ENCODE data around the gene PROM1. TPM values are rescaled to one million over a fixed set of nuclear protein-coding genes. Genes with fewer than 3 reads are reported as not detected.
A peak's percentile ranks its signal among the peaks of the same experiment; 100 is the strongest.

The PROM1 gene
- total and polyA plus RNA-seq, 2 experiments from 2014 or later, result 36.6 to 66.6 TPM

DNA sequence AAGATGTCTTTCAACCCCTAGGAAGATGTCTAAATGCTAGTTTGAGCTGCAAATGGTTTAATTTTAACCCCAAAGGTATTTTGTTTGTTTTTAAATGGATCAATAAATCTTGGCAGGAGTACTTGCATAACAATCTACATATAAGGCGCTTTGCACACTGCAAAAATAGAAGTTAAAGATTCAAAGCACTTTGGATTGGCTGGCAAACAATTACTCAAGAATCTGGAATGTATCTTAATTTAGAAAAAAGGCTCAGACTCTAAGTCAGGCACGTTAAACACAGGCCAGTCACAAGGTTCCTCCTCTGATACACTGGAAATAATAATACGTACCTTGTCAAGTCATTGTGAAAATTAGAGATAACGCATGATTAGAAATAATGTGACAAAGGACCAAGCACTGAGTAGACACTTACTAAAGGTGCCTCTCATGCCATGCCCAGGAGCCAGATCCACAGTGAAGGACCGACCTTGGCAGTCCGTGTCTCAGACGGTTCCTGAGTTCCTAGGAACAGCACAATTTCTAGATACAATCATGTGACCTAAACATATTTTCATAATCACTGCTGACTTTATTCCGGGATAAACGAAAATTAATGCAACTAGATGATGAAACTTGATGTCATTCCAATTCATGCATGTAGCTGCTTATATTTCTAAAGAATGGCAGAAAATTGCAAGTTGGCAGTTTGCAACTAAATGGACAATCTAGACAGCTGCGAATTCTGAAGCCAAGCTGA lies 49.6 kb downstream of the PROM1 start (continued):
- TF ChIP-seq, protein P1, sequence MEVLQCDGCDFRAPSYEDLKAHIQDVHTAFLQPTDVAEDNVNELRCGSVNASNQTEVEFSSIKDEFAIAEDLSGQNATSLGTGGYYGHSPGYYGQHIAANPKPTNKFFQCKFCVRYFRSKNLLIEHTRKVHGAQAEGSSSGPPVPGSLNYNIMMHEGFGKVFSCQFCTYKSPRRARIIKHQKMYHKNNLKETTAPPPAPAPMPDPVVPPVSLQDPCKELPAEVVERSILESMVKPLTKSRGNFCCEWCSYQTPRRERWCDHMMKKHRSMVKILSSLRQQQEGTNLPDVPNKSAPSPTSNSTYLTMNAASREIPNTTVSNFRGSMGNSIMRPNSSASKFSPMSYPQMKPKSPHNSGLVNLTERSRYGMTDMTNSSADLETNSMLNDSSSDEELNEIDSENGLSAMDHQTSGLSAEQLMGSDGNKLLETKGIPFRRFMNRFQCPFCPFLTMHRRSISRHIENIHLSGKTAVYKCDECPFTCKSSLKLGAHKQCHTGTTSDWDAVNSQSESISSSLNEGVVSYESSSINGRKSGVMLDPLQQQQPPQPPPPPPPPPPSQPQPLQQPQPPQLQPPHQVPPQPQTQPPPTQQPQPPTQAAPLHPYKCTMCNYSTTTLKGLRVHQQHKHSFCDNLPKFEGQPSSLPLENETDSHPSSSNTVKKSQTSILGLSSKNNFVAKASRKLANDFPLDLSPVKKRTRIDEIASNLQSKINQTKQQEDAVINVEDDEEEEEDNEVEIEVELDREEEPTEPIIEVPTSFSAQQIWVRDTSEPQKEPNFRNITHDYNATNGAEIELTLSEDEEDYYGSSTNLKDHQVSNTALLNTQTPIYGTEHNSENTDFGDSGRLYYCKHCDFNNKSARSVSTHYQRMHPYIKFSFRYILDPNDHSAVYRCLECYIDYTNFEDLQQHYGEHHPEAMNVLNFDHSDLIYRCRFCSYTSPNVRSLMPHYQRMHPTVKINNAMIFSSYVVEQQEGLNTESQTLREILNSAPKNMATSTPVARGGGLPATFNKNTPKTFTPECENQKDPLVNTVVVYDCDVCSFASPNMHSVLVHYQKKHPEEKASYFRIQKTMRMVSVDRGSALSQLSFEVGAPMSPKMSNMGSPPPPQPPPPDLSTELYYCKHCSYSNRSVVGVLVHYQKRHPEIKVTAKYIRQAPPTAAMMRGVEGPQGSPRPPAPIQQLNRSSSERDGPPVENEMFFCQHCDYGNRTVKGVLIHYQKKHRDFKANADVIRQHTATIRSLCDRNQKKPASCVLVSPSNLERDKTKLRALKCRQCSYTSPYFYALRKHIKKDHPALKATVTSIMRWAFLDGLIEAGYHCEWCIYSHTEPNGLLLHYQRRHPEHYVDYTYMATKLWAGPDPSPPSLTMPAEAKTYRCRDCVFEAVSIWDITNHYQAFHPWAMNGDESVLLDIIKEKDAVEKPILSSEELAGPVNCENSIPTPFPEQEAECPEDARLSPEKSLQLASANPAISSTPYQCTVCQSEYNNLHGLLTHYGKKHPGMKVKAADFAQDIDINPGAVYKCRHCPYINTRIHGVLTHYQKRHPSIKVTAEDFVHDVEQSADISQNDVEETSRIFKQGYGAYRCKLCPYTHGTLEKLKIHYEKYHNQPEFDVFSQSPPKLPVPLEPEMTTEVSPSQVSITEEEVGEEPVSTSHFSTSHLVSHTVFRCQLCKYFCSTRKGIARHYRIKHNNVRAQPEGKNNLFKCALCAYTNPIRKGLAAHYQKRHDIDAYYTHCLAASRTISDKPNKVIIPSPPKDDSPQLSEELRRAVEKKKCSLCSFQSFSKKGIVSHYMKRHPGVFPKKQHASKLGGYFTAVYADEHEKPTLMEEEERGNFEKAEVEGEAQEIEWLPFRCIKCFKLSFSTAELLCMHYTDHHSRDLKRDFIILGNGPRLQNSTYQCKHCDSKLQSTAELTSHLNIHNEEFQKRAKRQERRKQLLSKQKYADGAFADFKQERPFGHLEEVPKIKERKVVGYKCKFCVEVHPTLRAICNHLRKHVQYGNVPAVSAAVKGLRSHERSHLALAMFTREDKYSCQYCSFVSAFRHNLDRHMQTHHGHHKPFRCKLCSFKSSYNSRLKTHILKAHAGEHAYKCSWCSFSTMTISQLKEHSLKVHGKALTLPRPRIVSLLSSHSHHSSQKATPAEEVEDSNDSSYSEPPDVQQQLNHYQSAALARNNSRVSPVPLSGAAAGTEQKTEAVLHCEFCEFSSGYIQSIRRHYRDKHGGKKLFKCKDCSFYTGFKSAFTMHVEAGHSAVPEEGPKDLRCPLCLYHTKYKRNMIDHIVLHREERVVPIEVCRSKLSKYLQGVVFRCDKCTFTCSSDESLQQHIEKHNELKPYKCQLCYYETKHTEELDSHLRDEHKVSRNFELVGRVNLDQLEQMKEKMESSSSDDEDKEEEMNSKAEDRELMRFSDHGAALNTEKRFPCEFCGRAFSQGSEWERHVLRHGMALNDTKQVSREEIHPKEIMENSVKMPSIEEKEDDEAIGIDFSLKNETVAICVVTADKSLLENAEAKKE (CRISPR knock-in tag; IDR thresholded peaks at IDR 0.05), result no peak
- TF ChIP-seq NANOG (IDR thresholded peaks at IDR 0.05; ENCODE audit: borderline replicate concordance), result no peak

GRCh38 chr4:16032396-16032770 lies 51.4 kb downstream of the PROM1 start:
- Histone ChIP-seq H3K4me3 (no peak overlapping the region), H3F3A (replicated peaks; ENCODE audit: low read depth) (0 out of 2 replicates have a peak, but pooled peaks cover 3% of the 10 kb centered on the region), H3K27ac (ENCODE audit: low read depth) (peak overlapping the region; percentile 79), H3K9me2 (ENCODE audit: insufficient read depth) (no peaks in the 10 kb centered on the region), H3K27me3 (ENCODE audit: insufficient read depth) (no peaks in the 10 kb centered on the region), H3K36me3 (ENCODE audit: insufficient read depth) (no peaks in the 10 kb centered on the region), H4K20me1 (replicated peaks; ENCODE audit: insufficient read depth) (no peaks in the 10 kb centered on the region), H3K79me2 (replicated peaks; ENCODE audit: insufficient read depth) (no peaks in the 10 kb centered on the region), H3K4me1 (ENCODE audit: insufficient read depth) (peaks cover 82% of the 10 kb centered on the region), H3K4me2 (peak overlapping the region; percentile 55), H2AFZ (no peak overlapping the region)
- H3K9me3 Mint-ChIP-seq, result no peaks in the 10 kb centered on the region
- H3K27me3 Mint-ChIP-seq (ENCODE audit: insufficient read depth, low read depth, poor library complexity), result no peaks in the 10 kb centered on the region
- DNase-seq (ENCODE audit: low spot score) (no peak), ATAC-seq (no peak)
- no peak overlapping the region for H3K27ac Mint-ChIP-seq
- H3K4me1 Mint-ChIP-seq, result peaks cover 53% of the 10 kb centered on the region
- H3K4me3 Mint-ChIP-seq, result no peak overlapping the region
- no peaks in the 10 kb centered on the region for H3K36me3 Mint-ChIP-seq (ENCODE audit: low read depth)
- no peak for TF ChIP-seq CREB1 (CRISPR knock-in tag; IDR thresholded peaks at IDR 0.05; ENCODE audit: low read depth)
- TF ChIP-seq CTCF (conservative IDR thresholded peaks at IDR 0.05; ENCODE audit: low read depth in 2 of 2), result 0 out of 4 replicates have a peak, but pooled peaks of 1 of the 2 experiments have one; percentile 1
